HS-5 (cell line): ENCODE results near the gene WFDC5.

Experiments used
- DNase-seq: peaks from one replicate; pipeline ENCODE4 v3.0.0-alpha.2; 2012; ENCODE audit warnings: low read depth

WFDC5 gene

DNA sequence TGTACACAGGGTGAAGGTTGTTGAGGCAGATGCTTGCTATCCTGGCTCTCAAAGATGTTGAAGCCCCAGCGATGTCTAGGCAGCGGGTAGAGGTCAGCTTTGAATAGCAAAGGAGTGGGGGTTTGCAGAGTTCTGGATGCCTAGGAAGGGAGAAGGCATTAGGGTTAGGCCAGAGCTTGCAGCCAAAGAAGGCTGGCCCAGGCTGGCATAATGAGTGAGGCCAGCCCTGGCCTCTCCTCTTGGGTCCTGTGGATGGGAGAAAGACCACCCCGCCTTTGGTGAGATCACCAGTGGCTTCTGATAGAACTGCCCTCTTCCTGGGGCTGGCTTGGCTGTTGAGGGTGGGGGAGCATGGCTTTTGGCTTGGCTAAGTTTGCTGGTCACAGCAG, 406 bp upstream of the WFDC5 start:
- DNase-seq: no peak

DNA sequence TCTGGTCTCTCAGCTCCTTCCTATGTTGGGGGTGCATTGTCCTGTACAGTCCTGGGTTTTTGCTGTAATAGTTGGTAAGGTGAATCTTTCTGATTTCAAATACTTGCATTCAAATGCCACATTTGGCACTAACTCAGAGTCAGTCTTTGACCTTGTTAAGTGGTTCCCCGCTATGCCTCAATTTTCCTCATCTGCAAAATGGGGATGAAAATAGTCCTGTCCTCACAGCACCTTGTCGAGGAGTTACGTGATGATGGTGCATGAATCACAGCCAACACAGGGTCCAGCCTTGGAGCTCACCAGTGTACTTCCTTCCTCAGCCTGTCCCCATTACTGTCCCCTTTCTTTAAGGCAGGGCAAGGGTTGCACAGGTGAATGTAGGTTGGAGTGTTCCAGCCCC, 1.1 kb downstream of the WFDC5 start:
- no peak for DNase-seq

DNA sequence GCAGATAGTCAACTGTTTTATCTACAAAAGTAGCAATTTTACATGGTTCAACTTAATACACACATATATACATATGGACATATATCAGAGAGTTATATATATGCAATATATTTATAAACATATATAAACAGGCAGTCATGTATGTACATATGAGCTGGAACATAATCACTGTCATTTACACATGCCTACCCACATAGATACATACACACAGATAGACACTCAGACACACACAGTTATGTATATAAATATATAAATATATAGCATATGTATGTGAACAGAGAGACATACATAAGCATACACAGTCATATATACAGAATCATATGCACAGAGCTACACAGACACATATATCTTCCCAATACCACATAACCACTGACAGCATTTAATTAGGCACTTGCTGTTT, 2.2 kb downstream of the WFDC5 start:
- DNase-seq: no peak

DNA sequence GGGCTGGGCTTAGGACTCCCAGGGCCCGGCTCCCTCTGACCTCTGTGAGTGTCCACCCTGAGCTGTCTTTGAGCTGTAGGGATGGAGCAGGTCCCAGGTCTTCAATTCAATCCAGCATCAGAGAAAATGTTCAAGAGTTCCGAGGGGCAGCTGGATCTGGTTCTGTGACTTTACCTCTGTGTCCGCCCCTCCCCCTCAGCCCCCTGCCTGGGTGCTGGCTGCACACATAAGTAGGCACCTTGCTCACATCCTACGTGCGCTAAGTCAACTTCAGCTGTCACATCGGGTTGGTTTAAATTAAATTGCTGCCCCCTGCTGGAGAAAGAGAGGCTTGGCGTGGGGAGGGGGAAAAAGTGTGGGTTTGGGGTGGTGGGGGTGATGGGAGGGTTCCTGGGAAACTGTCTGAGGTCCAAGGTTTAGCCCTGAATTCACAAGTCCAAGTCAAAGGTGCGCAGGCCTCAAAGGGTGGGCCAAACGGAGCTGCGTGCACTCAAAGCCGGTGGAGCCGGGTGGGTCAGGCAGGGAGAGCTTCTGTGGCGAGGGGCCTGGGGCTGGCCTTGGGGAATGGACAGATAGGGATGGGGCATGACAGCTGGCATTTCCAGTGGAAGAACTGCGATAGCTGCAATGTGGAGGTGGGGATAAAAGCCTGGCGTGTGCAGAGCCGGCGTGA, 3.0 kb downstream of the WFDC5 start:
- DNase-seq: no peak

DNA sequence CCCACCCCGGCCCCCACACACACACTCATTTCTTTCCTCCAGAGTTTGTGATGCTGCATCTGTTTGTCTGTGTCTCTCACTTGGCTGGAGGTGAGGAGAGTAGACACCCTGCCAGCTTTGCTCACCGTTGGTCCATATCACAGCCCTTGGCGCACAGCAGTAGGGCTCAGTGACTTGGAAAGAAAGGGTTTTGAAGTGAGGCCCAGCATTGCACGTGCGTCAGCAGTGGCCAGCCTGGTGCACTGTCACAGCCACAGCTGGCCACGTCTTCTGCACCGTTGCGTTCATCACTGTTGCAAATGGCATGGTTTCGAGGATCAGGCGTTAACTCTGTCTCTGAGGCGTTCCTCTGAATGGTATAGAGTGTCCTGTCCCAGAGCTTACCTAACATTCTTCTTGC, 3.7 kb downstream of the WFDC5 start:
- no peak for DNase-seq

DNA sequence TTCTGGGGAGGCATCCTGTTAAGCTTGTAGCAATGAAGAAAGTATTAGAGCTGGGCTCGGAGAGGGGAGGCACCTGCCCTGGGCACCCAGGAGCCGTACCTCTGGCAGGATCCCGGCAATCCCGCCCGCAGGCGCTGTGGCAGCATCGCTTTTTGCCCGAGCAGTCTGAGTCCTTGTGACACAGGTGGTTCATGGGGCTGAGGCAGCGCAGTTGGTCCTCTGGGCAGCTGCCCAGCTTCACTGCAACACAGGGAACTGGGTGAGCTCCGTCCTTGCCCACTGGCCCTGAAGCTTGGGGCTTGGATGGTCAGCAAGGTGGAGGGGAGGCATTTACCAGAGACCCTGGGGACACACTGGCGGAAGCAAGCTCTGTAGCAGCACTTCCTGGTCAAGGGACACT, 4.7 kb downstream of the WFDC5 start:
- no peak for DNase-seq

DNA sequence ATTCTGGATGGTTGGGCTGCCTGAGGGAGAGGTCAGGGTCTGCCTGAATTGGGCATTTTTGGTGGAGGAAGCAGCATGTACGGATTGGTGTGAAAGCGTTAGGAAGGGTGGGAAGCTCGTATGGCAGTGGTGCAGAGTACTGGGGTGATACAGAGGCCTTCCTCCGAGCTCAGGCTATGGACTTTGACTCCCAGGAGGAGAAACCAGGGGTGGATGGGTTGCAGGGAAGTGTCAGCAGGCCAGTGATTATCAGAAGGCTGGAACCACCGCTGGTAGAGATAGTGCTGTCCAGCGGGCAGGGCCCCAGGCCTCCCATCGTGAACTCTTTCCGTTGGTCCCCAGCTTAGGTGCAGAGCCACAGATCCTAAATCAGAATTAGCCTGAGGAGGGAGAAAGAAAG, 5.3 kb downstream of the WFDC5 start:
- no peak for DNase-seq

DNA sequence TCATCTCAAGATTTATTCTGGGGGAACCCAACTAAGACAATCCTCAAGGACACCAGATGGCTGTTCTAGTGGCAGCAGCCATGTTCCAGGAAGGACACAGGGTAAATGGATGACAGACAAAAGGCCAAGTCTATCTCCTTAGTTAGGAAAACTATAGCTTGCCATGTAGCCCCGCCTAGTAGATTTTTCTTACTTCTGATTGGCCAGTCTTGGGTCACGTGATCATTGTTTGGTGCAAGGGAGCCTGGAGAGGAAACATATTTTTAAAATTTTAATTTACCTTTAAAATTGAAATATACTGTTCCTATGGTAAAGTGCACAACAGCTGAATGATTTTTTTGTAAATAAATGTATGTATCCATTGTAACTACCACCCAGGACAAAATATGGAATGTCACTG, 9.7 kb downstream of the WFDC5 start:
- DNase-seq: no peak

DNA sequence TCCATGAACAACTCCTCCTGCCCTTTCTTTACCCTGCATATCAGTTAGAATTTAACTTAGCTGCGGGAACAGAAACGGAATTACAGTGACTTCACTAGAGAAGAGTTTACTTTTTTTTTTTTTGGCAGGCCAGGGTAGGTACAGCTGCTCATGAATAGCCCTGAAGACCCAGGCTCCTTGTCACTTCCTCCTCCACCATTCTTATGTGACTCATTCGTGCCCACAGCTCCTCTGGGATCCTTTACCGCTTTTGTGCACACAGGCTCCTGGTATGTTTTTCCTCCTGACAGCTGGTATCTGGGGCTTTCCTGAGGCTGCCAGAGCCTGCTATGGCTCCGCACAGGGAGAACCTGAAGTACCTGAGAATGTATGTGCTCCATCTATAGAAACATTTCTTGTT, 10.2 kb downstream of the WFDC5 start:
- peak; percentile 95 for DNase-seq

DNA sequence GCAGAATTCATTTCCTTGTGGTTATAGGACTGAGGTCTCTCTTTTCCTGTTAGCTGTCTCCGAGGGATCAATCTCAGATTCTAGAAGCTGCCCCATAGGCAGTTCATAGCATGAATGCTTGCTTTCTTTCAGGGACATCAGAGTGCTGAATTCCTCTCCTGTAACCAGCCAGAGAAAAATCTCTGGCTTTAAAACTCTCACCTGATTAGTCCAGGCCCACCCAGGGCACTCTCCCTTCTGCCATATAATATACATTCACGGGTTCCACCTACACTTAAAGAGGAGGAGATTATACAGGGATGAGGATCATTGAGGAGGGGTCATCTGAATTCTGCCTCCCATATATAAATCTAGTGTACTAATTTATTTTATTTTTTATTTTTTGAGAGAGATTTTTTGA, 11.9 kb downstream of the WFDC5 start:
- no peak for DNase-seq

DNA sequence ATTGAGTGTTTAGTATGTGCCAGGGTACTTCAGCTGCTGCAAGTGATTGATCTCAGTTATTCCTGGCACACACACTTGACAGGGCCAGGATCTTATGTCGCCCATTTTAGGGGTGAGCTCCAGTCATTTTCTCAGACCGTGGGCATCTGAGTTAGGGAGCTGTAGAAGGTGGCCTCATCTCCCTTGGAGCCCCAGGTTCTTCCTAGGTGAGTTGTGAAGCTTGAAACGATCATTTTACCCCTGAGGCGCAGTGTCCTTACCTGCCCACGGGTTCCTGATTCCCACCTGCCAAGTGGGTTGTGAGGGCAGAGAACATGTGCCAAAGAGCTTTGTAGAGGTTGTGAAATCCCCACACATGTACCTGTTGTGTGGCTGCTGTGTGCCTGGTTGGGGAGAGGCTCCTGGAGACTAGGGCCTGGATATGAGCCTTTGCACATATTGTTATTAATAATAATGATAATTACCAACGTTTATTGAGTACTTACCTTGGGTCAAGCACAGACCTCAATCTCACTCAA, 13.6 kb downstream of the WFDC5 start:
- no peak for DNase-seq

DNA sequence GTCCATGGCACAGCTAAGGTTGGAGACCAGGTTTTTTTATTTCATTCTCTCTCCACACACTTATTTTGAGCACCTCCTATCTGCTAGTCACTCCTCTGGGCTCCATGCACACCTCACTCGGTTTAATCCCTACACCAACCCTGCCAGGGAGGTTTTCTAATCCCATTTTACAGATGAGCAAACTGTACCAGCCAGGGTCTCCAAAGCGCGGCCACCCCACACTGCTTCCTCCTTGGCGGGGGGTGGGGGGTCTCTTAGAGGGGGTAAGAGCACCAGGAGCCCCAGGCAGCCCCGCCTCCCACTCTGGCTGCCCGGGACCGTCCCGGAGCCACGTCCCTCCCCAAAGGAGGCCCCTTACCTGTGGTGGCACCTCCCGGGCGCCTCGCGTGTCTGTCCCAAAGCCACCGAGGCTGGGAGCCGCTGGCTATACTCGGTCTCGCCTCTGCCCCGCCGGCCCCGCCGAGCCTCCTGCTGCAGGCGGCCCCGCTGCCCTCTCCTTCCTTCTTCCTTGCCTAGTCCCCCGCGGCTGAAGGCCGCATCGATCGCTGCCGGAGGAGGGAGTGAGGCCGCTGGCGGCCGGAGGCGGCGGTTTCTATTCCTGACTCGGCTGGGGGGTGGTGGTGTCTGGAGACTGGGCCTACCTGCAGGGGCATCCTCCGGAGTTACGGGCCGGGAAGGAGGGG, 14.3 kb downstream of the WFDC5 start, which contains the start of gene KCNS1:
KCNS1 (minus strand) TSS at position 565 of the 683 bp plus-strand sequence. CDS start 1,891 bp downstream, outside the sequence.
- DNase-seq: no peak

DNA sequence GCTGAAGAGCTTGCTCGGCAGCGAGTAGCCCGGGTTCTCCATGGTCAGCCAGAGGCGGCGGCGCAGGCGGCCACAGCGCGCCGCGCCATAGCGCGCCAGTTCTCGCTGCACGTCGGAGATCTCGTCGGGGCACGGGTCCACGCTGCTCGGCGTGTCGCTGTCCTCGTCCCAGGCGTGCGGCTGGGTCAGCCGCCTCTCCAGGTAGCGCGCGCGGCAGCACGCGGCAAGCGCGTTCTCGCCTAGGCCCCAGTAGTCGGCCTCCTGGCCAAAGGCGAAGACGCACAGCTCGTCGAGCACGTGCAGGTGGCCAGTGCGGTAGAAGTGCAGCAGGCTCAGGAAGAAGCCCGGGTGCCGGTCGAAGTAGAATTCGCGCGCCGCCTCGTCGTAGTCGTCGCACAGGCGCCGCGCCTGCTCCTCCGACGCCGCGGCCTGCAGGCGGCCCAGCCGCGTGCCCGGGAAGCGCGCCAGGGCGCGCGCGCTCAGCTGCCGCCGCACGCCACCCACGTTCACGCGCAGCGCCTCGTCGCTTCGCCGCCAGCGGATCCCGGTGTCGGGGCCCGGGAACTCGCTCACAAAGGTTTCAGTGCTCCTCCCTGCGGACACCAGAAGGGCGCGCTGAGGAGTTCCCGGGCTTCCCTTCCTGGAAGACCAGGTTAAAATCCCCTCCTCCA, 16.7 kb downstream of the WFDC5 start:
- DNase-seq: no peak

DNA sequence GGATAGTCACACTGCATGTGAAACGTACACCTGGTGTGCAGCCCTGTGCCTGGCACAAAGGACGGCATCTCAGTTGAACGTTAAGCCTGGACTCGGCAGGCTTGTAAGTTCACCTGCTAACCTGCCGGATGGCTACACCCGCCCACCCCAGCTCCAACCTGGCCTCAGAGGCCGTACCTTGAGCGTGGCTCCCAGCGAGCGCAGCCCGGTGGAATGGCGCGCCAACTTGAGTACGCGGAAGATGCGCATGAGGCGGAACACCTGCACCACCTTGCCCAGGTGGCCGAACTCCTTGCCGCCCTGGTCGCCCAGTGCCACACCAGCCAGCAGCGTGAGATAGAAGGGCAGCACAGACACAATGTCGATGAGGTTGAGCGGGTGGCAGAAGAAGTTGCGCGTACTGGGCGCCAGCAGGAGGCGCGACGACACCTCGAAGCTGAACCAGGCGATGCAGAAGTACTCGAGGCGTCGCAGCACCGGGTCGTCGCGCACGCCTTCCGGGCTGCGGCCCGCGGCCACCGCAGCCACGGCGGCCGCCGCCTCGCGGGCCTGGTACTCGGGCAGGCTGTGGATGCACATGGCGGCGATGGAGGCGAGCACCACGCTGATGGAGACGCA, 17.4 kb downstream of the WFDC5 start:
- no peak for DNase-seq

DNA sequence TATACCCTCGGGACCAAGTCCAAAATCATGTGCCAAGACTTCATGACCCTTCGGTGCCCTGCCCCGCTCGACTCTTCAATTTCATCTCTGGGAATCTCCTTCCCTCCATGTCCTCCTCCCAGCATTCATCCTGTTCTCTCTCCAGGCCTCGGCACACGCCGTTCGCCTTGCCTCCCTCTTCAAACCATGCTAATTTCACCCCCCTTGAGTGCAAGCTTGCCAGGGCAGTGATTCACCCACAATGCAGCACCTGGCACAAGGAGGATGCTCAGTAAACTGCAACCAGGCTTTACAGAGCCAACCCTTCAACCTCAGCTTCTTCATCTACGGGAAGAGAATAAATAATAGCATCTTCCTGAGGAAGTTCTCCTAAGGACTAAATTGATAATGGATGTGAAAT, 18.2 kb downstream of the WFDC5 start:
- DNase-seq: no peak

DNA sequence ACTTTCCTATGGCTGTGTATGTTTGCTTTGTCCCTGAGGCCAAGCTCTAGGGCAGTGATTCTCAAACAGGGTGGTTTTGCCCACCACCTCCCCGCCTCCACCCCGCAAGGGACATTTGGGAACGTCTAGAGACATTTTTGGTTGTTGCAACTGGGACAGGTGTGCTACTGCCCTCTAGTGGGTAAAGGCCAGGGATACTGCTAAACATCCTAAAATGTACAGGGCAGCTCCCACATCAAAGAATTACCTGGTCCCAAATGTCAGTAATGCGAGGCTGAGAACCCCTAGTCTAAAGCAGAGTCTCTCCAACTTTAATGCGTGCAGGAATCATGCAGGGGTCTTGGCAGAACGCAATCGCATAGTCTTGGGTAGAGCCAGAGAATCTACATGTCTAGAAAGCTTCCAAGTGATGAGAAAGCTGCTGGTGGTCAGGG, 19.2 kb downstream of the WFDC5 start:
- DNase-seq: no peak

DNA sequence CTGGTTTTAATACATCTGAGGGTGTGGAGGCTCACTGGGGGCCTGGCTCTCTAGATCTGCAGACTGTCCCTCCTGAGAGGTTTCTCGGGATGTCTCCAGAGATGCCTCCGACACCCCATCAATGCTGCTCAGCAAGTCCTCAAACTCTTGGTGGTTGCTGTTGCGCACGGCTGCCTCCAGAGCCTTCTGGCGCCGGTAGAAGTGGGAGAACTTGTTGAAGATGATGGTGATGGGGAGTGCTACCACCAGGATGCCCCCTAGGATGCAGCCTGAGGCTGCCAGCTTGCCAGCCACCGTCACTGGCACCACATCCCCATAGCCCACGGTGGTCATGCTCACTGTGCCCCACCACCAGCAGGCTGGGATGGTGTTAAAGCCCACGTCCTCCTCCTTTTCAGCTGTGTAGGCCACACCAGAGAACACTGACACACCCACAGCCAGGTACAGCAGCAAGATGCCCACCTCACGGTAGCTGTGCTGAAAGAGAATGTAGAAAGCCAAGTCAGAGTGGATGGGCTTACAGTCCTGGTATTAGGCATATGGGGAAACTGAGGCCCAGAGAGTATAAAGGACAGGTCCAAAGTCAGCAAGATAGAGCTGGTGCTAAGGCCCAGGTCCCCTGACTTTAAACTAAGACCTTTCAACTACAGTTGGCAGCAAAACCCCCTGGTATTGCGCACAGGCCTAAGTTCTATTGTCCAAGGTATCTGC, 20.0 kb downstream of the WFDC5 start:
- DNase-seq: no peak

DNA sequence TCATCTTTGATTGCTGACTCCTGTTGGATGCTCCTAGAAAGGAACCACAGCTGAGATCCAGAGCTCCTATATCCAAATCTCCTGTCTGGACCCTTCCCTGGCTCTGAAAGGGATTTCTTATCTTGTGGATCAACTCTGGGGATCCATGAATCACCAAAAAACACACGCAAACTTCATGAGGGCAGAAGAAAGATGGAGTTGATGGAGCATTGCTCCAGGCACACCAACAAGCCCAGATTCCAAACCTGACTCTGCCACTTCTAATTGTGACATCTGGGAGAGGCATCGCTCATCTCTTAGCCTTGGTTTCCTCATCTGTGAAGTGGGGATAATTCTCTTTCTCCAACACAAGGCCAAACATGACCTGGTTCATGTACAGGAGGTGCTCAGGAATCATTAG, 20.8 kb downstream of the WFDC5 start:
- DNase-seq: no peak

DNA sequence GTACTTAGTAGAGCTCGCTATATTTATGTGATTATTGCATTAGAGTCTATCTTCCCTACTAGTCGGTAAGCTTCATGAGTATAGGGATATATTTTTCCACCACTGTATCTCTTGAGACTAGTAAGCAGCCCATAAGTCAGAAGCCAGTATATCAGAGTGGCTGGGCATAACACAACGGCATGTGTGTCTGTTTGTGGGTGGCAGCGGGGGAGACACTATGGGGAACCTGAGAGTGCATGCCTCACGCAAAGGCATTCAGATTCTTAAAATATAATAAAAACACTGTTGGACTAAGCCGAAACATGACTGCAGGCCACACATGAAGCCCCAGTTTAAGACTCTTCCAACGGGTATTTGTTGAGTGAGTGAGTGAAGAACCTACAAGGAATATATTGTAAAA, 22.1 kb downstream of the WFDC5 start:
- no peak for DNase-seq

DNA sequence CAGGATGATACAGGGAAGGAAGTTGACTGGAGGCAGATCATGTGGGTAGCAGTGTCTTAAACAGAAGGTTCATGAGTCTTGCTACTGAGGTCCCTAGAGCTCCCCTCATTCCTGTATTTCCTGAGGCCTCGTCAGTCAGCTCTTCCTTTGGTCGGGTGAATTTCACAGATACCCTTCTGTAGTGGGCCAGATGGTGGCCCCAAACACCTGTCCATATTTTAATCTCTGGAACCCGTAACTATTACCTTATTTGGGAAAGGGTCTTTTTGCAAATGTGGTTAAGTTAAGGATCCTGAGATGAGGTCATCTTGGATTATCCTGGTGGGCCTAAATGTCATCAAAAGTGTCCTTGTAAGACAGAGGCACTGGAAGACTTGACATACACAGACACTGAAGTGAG, 23.6 kb downstream of the WFDC5 start:
- DNase-seq: no peak

DNA sequence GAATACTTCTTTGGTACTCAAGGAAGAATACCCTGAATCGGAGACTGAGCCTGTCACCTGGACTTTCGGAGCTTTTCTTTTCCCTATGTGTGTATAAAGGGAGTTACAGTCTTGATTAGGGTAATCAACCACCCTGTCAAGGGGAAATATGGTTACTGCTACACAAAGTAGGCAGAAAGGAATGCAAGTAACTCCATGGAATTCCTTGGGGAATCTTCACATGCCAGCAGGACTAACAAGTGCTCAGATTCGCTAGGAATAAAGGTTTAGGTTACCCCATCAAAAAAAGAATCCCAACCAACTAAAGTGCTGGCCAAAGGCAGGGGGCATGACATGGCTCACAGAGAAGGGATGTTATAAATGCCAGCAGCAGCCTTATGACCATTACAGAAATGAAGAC, 24.5 kb downstream of the WFDC5 start:
- DNase-seq: no peak

DNA sequence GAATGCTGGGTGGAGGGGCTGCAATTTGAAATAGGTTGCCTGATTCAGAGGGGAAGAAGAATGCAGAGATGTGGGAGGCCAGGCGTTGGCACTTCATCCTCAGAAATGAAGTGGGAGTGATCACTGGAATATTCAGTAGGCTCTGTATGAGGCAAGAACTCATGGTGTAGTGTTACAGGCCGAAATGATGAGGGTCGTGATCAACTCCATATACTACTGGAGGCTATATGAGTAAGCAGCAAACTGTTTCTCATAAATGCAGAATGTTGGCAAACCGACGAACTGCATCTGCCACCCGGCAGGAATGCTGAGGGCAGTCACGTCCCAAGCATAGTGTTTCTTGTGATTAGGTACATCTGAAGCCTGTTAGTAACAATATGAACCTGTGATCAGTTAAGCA, 26.7 kb downstream of the WFDC5 start:
- peak; percentile 99 for DNase-seq
